AG08395 (cell line): ENCODE measurements around the gene QSOX1.

Experiments used
- DNase-seq: peaks from one replicate; pipeline ENCODE4 v3.0.0; 2012; ENCODE audit warnings: mixed read lengths, low spot score

QSOX1 gene

DNA sequence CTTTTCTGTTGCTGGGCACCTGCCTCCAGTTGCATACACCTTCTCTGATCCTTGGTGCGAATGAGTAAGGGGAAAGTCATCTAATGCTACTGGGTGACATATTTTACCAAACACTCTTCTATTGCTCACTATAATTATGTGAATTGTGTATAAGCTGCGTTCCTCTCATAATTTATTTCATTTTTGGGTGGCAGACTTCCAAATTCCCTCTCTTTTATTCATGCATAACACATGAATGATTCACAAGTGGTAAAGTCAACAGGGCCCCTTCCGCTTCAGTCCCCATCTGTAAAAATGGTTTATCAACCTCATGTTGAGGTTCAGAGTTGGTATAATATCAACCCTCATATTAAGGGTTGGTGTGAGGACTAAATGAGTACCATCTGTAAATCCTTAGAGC, 3.2 kb upstream of the QSOX1 start:
- peak; percentile 72 for DNase-seq

DNA sequence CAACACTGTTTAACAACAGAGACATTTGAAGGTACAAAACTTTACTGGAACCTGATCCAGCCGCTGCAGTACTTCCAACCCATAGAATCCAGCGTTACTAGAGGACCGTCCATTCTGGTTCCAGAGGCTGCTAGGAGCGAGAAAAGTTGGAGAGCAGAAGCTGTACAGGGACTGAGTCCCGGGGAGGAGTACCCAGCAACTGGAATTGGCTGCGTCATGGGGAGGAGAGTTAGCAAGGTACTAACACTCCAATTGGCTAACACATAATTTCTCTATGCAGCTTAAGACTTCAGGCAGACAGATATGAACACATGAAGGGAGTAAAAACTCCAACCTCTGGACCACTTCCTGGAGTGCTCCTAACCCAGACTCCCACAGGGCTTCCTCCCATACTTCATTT, 2.1 kb upstream of the QSOX1 start:
- no peak for DNase-seq

DNA sequence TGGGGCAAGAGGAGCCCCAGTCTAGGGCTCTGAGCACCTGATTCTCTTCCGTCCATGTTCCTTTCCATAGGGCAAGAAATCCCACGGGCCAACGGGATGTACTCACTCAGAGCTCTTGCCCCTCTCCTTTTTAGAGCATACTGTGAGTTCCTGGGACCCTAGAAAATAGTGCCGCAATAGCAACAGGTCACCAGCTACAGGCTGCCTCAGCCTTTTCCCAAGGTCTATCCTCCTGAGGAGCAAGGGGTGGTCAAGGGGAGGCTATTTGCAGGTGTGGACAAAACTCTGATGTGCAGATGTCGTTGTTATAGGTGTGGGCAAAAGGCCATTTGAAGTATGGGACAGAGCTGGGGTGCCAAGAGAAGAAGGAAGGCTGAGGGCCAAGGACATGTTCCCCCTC, 1.6 kb upstream of the QSOX1 start:
- no peak for DNase-seq

DNA sequence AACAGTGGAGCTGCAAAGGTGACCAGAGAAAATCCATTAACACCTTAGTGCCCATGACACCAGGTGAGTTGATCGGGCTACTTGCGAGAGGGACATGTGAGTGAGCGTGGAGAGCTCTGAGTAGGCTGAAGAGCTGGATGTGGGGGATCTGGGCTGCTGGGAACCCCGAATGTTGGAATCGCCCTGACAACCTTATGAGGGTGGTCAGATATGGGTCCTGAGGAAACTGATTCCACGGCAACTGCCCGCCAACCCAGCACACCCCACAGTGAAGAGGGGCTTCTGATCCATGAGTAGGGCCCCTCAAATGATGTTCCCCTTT, 705 bp upstream of the QSOX1 start:
- no peak for DNase-seq

DNA sequence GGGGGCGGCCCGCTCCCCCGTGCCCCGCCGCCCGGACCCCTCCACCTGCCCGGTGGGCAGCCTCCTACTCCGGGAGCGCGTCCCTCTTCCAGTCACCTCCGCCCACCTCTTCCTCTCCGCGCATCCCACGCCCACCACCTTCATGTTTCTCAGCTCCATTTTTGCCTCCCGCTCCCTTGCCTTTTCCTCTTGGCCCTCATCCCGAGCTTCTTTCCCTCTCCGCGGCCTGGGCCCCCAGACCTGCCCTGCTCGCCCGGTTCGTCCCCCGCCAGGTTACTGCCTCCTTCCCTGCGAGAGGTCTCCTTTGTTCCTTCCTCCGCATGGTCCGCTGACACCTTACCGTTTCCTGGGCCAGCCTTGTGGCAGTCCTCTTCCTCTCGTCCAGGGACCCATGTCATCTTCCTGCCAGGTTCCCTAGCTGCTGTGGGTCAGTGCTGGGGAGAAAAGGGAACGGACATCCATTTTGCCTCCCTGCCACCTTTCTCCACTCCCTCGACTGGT, 563 bp downstream of the QSOX1 start:
- DNase-seq = no peak

DNA sequence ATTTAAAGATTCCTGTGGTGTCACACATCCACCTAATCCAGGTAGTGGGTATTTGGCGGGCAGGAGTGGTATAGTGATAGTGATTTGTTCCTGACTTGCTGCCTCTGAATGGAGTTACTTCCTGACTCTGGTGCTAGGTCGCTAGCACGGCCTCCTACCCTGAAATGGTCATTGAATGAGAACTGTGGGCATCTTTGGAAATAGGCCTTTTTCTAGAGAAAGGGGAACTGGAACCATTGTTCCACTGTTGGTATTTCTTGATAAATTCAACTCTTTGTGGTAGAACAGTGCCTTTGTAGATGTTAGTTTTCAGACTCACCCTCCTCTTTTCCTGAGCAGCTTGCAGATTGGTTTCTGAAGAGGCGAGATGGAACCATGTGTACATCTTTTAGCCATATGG, 1.5 kb downstream of the QSOX1 start:
- DNase-seq = no peak

DNA sequence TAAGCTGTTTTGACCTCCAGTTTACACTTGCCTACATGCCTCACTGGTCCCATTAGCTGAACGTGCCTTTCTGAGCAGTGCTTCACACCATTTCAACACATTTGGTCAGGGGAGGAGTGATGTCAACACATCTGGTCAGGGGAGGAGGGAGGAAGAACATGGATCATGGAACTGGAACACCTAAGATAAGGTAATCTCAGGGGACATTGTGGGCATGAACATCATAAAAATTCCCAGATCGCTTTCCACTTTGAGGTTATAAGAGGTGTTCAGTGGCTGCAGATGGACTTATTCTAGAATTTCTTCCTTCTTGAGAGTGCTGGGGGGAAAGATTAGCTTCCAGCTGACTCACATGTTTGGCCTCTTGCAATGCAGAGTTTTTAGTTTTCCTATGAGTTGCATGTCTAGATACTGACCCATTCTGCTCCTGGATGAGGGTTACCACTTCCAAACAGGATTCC, 2.0 kb downstream of the QSOX1 start:
- DNase-seq = peak; percentile 70

DNA sequence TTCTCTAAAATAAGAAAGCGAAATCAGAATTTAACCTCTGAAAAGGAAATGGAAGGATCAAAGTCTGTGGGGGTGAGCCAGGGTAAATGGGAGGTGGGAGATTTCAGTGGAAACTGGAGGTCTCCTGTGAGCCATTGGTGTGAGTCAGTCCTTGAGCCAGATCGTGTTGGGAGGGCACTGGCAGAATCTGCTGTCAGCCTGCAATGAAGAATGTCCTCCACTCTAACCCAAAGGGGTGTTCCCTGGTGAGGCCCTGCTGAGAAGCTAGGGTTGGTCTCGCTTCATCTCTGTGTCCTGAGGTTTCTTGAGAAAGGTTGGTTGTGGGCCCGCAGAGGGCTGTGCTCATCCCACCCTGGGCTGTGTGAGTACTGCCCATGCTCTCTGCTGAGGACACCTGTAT, 2.4 kb downstream of the QSOX1 start:
- peak; percentile 60 for DNase-seq

DNA sequence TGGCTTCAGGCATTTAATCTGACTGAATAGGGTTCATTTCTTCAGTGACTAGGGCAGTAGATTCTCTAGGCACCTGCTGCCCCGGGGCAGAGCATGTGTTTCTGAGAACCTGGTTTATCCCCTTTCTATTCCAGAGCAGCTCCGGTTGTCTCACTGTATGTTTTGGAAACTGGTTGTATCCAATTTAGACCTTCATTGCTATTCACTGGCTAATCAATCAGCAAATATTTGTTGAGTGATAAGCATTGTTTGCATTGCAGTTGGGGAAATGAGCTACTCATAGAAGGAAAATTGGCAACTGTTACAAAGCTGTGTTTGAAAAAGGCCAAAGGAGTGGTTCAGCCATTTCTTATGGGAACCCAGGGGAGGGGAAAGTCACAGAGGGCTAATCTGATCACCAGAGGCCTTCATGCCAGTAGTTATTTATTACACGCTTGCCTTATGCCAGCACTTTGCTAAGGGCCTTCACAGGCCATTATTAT, 2.9 kb downstream of the QSOX1 start:
- no peak for DNase-seq

DNA sequence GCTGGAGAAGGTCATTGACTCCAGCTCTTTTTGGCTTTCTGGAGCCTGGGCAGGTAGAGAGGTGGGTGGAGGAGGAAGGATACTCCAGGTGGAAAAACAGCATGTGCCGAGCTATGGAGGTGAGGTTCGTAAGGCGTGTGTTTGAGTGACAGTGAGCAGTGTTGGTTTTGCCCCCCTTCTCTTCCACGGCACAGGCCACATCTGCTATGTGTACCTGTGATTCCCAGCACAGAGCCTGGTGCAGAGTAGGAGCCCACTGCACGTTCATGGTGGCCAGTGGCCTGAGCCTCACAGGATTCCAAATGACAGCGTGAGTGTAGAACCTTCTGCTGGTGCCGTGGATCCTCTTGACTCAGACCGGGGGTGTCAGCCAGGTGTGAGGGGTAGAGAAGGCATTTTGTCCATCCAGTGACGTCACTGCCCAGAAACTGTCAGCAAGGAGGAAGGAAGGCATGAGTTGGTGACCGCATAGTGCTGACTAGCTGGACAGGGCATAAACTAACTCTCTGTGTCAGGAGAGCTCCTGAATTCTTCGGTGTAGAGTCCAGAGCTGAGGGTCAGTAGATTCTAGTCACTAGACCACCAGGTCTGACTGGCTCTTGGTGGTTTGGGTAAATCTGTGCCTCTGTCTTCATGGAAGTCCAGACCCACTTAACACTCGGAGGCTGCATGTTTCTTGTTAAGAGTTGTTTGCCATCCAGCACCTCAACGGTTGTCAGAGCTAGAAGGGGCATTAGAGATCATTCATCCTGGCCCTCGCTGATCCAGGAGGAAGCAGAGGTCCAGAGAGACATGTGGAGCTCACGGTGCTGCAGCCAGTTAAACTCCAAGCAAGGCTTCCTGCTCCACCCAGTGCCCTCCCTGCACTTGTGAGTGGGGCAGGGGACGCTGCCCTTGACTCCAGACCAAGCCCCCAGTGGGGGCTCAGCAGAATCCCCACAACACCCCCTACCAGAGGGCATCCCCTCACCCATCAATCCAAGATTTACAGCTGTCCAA, 3.8 kb downstream of the QSOX1 start:
- DNase-seq = no peak

DNA sequence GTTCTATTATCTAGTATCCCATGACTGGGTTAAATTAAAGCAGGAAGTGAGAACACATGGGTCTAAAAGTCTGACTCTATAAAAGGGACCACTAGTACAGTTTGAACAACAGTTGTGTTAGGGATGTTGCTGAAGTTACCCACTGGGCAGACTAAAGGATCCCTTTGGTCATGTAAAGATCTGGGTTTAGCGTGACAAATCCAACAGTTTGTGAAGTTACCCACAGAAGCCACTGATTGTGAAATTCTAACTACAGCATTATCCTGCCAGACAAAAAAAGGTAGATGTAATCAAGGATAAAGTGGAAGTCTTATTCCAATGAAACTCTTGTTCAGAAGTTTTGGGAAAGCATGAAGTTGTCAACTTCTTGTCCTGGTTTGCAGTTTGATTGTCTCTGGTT, 5.7 kb downstream of the QSOX1 start:
- no peak for DNase-seq

DNA sequence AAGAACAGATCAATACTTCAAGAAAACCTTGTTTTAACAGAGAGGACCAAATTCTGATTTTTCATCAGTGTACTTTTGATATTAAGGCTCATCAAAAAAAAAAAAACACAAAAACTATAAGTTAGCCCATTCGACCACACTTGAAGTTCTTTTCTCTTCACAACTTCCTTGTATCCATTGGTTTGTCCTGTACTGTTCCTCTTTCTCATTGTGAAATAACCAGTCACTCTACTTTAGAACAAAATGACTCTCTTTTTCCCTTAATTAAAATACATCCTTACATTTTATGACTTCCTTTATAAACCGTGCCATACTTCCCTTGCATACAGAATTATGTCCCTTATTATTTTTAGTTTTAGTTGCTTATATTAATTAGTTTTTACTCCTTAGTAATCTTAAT, 8.4 kb downstream of the QSOX1 start:
- no peak for DNase-seq

DNA sequence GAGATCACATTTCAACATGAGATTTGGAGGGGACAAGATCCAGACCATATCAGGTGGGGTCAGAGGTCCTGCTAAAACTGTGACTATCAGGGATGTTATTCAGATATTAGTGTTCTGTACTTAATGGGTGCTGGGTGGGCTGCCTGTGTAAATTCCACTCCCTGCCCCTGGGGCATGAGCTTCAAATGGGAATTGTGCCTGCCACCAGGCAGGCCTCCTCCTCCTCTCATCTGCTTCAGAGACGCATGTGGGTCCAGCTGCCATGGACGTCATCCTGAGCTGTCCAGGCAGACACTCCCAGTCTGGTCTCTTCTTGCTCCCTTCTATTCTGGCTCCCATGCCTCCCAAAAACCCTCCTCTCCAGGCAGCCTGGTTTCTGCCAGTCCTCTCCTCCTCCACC, 10.4 kb downstream of the QSOX1 start:
- no peak for DNase-seq

DNA sequence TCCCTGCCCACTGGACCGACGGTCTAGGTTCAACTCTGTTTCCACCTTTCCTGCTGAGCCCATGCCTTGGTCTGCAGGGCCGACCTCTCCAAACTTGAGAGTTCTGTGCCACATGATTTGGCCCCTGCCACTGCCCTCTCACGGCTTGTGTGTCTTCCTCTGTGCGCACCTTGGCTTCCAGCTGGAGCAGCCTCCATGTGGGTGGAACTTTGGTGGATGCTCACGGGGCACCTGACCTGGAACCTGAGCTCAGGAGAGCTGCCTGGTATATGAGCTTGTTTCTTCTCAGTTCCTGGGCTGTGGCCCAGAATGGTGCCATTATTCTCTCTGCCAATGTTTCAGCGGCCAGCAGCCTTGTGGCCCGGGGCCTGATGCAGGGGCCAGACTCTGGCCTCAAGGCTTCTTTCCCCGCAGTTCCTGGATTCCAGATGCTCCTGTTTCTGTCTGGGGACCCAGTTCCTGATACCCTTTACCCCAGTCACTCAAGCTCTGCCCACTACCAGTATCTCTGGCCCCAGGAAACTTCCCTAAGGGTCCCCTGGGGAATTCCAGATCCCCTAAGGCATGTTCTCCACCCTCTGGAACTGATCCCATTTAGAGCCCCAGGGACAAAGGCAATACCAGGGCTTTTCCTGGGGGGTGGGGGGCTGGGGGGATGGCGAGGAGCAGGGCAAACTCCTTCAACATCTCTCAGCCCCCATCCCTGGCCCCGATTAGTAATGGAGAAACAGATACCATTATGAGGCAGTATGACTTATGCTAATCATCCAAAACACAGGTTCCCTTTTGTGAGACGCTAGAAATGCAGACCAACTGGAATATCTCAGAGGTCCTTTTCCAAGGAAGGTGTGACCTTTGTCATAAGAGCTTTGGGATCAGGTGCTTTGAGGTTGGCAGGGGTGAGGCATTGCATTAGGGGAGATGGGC, 11.1 kb downstream of the QSOX1 start:
- DNase-seq = no peak

DNA sequence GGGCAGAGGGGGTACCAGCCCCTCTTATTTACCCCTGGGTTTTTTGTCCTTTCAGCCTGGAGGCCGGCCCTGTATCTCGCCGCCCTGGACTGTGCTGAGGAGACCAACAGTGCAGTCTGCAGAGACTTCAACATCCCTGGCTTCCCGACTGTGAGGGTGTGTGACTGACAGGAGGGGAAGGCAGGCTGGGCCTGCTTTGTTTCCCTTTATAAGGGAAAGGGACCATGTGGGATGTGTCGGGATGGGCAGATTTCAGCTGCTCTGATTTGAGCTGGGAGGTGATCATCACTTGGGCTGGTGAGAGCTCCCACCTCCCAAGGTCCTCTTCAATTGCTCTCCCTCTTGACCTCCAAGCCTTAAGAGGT, 11.7 kb downstream of the QSOX1 start:
- no peak for DNase-seq

DNA sequence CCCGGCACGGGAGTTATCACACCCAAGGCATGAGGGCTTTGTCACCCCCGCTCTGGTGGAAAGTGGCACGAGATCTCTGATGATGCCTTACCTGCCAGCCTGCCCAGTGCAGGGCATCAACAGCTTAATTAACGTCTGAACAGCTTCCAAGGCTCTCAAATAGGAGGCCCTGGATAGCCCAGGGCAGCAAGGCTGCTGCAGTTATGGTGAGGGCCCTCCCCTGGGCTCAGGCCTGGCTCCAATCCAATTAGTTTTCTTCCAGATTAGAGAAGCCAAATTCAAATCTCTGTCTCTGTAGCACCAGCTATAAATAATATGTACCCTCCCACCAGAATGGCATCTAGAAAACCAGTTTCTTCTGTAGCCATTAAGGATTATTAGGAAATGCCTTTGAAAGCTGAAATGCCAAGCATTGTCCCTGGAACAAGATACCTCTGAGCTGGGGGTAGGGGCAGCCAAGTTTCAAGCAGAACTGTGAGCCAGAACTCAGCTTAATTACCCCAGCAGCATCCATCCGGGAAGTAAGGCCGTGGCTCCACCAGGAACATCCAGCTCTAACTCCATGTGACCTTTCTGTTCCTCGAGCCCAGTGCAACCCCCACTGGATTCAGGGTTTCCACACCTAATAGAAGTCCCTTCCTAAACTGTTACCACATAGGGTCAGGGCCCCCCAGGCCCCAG, 12.5 kb downstream of the QSOX1 start:
- no peak for DNase-seq

DNA sequence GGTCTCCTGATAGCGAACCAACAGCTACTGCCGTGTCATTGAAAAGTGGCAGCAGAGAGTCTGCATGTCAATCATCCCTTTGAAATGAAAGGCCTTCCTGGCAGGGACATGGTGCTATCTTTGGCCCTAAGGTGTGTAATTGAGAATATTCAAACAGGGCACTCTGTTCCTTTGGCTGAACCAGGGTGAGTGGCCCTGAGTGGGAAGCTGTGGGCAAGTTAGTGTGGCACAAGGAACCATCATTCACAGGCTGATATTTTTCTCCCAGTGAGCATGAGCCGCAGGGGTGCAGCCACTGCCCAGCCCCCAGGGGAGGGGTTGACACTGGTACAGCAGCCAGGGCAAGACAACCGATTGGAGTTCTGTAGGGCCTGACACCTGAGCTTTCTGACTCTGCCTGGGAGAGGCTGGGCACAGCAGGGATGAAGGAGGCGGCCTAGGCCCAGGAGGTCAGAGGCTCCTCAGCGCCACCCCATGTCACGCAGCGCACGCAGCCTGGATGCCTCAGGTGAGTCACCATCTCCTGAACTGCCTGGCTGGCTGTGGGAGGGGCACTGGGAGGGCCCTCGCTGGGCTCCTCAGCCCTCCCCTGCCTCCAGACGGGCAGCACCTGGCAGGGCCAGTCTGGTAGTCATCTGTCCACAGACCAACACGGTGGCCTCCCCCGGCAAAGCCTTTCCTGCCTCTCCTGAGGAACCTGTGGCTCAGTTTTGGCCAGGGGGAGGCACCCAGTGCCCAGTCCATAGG, 13.2 kb downstream of the QSOX1 start:
- DNase-seq = no peak

DNA sequence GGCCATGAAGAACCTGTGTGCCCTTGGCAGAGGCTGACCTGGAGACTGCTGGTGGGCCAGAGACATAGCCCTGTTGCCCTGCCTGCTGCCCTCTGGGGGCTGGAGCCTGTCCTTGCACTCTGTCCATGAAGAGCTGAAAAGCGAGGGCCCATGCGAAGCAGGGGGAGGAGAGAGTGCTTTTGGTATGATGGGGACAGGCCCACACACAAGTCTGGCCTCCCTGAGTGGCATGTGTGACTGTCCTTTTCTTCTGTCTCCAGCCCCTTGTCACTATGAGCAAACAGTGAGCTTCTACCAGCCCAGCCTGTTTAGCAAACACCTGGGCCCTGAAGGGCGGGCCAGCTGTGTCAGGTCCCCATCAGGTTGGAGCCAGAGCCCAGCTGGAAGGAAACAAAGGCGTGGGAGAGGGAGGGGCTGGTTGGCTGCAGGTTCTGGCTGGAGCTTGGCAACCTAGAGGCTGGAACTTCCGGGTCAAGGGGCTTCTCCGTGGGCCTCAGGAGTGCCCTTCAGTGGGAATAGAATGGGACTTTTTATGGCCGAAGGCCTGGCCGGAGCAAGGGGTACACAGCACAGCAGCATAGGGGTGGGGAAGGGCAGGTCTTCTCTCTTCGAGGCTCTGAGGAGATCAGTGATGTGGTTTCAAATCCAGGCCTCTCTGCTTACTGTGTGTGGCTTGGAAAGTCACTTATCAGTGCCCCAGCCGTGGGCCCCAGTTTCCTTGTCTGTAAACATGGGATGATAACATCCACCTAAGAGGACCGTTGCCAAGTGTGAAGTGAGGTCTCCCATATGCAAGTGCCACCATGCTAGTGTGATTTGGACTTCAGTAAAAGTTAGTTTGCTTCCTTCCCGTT, 14.3 kb downstream of the QSOX1 start:
- DNase-seq = peak; percentile 43

DNA sequence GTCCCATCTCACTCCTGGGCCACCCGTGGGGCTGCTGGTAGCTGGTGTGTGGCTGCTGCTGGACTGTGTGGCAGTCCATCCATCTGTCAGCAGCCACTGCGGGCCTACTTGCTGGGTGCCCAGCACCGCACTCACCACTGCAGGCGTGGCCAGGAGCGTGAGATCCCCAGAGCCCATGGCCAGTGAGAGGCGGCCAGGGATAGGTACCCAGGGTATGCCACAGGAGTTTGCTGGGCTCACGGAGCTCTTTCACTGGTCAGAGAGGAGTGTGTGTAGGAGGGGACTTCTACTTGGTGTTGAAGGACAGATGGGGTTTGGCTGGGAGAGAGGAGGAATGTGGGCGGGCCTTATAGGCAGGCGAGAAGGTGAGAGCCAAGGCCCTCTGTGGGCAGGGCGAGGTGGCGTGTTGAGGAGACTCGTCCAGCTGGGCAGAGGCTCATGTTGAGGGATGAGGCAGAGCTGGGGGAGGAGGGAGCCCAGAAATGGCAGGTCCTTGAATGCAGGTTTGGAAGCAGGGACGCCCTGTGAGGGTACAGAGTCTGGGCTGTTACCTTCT, 15.0 kb downstream of the QSOX1 start:
- no peak for DNase-seq

DNA sequence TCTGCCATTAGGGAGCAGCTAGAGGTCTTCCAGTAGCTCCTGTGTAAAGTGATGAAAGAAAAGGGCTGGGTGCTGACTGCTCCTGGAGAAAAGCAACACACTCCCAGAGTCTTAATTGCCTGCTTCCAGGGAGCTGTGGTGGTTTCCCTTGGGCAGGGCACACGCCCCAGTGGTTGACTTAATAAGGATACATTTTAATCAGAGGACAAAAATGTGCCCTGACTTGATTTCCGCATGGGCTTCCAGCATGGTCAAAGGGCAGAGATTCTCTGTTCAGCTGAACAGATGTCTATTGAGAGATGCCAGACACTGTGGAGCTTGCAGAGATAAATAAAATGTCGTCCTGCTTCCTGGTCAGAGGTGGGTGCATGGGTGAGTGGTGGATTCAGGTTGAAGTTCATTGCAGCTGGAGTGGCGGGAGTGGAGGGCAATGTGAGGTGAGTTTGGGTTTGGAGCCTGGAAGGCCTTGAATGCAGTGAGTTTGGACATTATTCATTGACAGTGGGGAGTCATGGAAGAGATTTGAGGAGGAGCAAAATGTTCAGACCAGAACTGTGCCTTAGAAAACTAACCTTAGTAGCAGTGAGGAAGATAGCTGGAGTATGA, 16.0 kb downstream of the QSOX1 start:
- no peak for DNase-seq
